Endometrial microvascular endothelial cells (primary cell): ENCODE measurements around the gene TNFRSF25. TPM values are rescaled to one million over a fixed set of nuclear protein-coding genes. Genes with fewer than 3 reads are reported as not detected.

Source experiments
- in situ Hi-C: cut with HindIII; loops from 2 replicates; pipeline ENCODE4 v1.10.0; 2017; ENCODE audit warnings: low sequenced_read_pairs, low pct_unique_long_range_greater_than_20kb; ENCODE audit errors: inconsistent ontology term
- total RNA-seq: library from RNA; depleted of rRNA; stranded (reverse); fragments of >200 nt; gene quantifications from one replicate; pipeline ENCODE4 v1.2.3, GENCODE V29; 2015; ENCODE audit errors: inconsistent ontology term

Gene TNFRSF25
- total RNA-seq: 5.9 TPM

DNA sequence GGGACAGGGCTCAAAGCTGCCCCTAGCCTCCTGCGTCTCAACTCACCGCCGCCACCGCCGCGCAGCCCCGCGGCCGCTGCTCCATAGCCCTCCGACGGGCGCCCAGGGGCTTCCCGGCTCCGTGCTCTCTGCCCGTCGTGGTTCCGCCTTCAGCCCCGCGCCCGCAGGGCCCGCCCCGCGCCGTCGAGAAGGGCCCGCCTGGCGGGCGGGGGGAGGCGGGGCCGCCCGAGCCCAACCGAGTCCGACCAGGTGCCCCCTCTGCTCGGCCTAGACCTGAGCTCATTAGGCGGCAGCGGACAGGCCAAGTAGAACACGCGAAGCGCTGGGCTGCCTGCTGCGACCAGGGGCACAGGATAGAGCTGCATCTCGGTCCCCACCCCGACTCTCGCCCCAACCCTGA is at the start of gene TNFRSF25:
TNFRSF25 (minus strand) TSS at position 151 of the 400 bp plus-strand sequence; CDS start at position 85, 66 bp downstream.
- in situ Hi-C loops: no loop called here

GRCh38 chr1:6515771-6516170 is 49.8 kb upstream of the TNFRSF25 start:
- in situ Hi-C loops: no loop called here

GRCh38 chr1:6513320-6513801 is 47.4 kb upstream of the TNFRSF25 start:
- in situ Hi-C loops: no loop called here

- in situ Hi-C loops: no loop called here
These were observed 46.9 kb upstream of the TNFRSF25 start for GRCh38 chr1:6512908-6513280.

- in situ Hi-C loops: no loop called here
These were observed 46.4 kb upstream of the TNFRSF25 start for GRCh38 chr1:6512245-6512907.

- in situ Hi-C loops: no loop called here
These were observed 45.7 kb upstream of the TNFRSF25 start for GRCh38 chr1:6511561-6512244.

DNA sequence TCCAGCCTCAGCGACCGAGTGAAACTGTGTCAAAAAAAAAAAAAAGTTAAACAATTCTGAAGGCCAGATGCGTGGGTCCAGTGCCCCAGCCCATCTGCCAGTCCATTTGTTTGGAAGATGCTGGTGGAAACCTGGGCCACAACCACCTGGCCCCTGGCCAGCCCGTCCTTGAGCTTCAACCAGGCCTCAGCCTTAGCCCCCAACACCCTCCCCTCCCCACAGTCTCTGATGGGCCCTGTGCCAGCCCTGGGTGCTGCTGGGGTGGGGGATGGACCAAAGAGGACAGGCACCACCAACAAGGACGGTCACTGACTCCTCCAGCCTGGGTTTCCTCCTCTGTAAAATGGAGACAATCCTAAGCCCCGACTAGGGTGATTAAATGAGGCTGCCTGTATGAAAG is 45.1 kb upstream of the TNFRSF25 start:
- in situ Hi-C loops: no loop called here

GRCh38 chr1:6510493-6510892 is 44.5 kb upstream of the TNFRSF25 start:
- in situ Hi-C loops: no loop called here

- in situ Hi-C loops: no loop called here
These were observed 43.9 kb upstream of the TNFRSF25 start for GRCh38 chr1:6509919-6510291.

DNA sequence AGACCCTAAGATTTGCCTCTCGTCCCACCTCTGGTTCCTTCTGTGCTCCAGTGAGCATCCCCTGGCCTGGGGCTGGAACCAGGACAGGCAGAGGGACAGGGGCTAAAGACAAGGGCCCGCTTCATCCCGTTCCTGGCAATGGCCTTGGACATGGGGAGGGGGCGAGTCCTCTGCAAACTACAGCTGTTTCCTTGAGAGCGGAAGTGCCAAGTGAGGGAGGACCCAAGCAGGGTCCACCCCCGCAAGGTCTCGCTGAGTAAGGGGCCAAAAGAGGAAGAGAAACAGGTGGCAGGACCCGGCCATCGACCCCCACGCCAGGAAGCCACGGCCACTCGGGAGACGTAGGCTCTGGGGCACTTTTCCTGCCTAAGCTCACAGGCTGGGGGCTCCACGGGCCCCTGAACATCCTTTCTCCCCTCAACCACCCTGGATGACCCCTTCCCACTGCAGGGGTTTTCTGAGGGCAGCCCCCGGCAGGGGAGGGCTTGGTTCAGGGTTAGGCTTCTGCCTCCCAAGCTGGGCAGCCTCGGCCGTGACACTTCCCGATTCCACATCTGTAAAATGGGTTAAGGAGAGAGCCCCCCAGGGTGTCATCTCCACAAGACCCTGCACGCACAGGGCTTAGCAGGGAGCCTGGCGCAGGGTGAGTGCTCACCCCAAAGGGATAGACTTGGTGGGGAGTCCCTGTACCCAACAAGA is 43.4 kb upstream of the TNFRSF25 start:
- in situ Hi-C loops: no loop called here

DNA sequence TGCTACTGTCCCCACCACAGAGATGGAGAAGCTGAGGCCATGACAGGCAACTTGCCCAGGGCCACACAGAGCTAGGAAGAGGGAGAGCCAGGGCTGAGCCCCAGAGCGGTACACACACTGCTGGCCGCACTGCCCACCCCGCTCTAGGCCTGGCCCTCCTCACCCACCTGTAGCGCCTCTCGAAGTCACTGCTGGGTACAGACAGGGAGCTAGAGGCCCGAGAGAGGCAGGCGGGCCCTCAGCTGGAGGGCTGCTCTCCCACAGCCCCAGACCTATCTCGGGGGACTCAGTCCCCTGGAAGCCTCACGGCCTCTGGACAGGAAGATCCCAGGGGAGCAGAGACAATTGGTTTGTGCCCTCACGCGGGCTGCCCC is 42.8 kb upstream of the TNFRSF25 start:
- in situ Hi-C loops: no loop called here

DNA sequence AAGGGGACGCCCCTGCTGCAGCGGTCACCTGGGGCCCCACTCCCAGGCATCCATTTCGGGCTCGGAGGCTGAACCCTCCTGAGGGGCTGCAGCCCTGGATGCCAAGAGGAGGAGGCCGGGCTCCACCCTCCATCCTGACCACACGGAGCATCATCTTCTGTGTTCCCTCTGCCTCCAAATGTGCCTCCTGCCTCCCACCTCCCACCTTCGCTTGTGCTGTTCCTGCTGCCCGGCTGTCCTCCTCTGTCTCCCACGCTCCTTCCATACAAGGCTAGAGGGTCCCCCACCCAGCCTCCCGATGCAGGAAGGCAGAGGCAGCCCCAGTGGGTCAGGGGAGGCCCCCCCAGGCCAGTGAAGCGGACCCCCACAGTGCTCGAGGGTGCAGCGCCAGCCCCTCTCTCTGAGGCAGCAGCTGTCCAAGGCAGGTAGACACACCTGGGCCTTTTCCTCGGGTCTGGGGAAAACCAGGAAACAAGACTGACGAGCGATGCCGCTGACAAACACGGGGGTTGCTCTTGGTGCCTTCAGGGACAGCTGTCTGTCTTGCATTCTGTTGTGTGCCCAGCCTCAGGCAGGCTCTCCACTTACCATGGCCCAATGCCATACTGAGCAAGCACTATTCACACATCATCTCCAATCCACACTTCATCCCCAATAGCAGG is 42.3 kb upstream of the TNFRSF25 start:
- in situ Hi-C loops: no loop called here

DNA sequence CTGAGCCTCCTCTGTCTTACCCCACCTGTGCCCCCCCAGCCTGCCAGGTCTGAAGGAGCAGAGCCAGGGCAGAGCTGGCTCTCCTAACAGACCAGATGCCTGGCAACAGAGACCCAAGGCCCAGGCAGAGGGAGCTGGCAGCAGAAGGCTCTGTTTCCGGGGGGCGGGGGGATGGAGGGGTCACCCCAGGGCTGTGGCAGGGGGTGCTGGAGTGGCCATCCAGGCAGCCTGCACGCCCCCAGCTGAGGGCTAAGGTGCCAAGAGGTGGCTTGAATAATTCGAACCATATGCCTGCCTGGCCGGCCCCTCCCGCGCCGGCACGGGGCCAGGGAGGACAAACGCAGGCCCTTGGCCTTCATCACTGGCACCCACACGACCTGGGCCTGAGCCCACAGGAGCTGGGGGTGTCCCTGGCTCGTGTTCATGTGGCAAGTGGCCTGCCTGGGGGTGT is 41.5 kb upstream of the TNFRSF25 start:
- in situ Hi-C loops: no loop called here

DNA sequence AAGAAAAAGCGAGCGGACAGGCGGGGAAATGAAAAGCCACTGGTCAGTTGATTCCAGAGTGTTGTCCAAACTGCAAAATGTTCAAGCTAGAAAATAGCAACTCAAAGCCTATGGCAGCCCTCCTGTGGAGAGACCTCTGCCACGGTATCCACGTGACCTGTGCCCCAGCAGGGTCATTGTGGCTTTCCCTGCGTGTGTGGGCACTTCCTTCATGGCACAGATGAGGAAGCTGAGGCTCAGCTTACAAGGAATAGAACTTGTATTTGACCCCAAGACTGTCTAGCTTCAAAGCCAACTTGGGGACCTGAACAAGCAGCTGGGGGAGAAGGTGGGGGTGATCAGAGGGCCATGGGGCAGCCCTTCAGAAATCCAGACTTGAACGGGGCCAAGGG is 41.1 kb upstream of the TNFRSF25 start:
- in situ Hi-C loops: no loop called here

DNA sequence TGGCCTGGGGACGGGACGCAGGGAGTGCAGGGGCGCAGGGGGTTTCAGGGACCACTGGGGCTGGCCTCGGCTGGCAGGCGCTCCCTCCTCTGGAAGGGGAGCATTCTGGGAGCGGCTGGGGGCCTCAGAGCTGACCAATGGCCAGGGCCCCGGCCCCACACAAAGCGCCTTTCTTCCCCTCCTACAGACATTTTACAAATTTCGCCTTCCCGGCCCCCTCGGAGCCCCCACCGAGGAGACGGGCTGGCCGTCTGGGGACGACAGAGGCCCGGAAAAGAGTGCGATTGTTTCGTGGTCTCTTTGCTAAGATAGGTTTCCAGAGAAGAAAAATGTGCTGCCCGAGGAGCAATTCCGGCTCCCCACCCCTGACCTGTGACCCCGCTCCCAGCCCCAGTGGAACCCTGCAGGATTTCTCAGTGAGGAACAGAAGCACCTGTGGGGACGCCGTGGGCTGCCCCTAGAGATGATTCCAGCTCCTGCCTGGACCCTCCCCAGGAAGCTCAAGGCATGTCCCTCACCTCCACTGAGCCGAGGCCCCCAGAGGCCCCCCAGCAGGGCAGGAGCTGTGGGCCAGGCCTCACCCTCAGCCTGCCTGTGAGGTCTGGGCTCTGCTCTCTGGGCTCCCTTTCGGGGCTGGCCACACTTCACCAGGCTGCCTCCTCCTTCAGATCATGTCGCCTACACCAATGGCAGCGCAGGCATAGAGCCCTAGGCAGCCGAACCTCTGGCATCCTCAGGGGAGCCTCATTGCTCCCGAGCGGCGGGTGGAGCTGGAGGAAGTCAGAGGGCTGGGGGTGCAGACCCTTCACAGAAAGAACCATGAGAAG is 40.5 kb upstream of the TNFRSF25 start:
- in situ Hi-C loops: no loop called here

- in situ Hi-C loops: no loop called here
These were observed 39.6 kb upstream of the TNFRSF25 start for GRCh38 chr1:6505367-6506209.

DNA sequence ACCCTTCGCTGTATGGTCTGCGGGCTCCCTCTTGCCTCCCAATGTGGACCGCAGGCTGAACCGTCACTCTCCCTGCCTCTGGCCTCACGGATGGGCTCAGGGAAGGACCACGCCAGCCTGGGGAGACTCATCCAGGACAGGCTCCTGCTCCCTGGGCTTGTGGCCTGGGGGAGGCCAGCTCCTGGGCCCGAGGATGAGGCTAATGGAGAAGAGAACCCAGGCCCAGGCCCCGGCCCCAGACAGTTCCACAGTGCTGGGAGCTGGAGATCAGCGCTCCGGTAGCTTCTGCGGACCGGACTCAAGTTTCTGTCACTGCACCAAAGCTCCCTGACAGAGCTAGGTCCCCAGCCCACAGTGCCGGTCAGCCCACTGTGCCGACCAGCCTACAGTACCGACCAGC is 38.9 kb upstream of the TNFRSF25 start:
- in situ Hi-C loops: no loop called here
